Cardiac fibroblast (primary cell): ENCODE measurements around the gene ETFDH.
"Not testable (repeated sequence)": the region's sequence is repeated elsewhere in the genome, so short reads cannot be mapped to it uniquely, and the experiment has no call there.

Experiments used
- DNase-seq, 2 donors: peaks; one replicate each; pipeline versions ENCODE4 v3.0.0 to v3.0.0-alpha.2; 2010; ENCODE audit warnings: low read depth in 2 of 2
- H3K4me3 ChIP-seq, 2 donors: replicated peaks in 1 of 2; 1 replicate in 1 of 2; 2 replicates in 1 of 2; pipeline ENCODE4 v1.5.1; 2011; ENCODE audit warnings: low read depth in 2 of 2, low read length in 2 of 2, mild to moderate bottlenecking in 2 of 2, moderate library complexity in 1 of 2
- TF ChIP-seq, protein P1 (sequence below): IDR thresholded peaks from one replicate; pipeline ENCODE4 v1.5.1; 2011; ENCODE audit warnings: low read depth, mild to moderate bottlenecking, low read length, inconsistent platforms

ETFDH gene

DNA sequence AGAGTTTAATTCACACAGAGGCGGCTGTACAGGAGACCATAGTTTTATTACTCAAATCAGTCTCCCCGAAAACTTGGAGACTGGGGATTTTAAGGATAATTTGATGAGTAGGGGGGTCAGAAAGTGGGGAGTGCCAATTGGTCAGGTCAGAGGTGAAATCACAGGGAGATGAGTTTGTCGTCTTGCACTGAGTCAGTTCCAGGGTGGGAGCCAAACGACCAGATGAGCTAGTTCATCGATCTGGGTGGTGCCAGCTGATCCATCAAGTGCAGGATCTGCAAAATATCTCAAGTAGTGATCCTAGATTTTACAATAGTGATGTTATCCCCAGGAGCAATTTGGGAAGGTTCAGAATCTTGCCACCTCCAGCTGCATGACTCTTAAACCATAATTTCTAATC is 4.0 kb downstream of the ETFDH start:
- no peak for DNase-seq
- TF ChIP-seq, protein P1, sequence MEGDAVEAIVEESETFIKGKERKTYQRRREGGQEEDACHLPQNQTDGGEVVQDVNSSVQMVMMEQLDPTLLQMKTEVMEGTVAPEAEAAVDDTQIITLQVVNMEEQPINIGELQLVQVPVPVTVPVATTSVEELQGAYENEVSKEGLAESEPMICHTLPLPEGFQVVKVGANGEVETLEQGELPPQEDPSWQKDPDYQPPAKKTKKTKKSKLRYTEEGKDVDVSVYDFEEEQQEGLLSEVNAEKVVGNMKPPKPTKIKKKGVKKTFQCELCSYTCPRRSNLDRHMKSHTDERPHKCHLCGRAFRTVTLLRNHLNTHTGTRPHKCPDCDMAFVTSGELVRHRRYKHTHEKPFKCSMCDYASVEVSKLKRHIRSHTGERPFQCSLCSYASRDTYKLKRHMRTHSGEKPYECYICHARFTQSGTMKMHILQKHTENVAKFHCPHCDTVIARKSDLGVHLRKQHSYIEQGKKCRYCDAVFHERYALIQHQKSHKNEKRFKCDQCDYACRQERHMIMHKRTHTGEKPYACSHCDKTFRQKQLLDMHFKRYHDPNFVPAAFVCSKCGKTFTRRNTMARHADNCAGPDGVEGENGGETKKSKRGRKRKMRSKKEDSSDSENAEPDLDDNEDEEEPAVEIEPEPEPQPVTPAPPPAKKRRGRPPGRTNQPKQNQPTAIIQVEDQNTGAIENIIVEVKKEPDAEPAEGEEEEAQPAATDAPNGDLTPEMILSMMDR, result no peak
- H3K4me3 ChIP-seq, result no peak overlapping the region

DNA sequence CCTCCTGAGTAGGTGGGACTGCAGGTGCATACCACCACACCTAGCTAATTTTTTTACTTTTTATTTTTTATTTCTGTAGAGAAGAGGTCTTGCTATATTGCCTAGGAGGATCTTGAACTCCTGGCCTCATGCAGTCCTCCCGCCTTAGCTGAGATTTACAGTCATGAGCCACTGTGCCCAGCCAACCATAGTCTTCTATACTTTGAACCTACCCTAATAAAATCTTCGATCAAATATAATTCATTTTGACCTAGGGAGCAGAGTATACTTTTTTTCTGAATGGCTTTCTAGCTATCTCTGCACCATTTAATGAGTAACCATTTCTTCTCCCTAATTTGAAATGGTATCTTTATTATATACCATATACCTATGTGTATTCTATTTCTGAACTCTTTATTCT is 6.7 kb downstream of the ETFDH start:
- H3K4me3 ChIP-seq, result no peak overlapping the region
- no peak for DNase-seq
- TF ChIP-seq, protein P1, result no peak

DNA sequence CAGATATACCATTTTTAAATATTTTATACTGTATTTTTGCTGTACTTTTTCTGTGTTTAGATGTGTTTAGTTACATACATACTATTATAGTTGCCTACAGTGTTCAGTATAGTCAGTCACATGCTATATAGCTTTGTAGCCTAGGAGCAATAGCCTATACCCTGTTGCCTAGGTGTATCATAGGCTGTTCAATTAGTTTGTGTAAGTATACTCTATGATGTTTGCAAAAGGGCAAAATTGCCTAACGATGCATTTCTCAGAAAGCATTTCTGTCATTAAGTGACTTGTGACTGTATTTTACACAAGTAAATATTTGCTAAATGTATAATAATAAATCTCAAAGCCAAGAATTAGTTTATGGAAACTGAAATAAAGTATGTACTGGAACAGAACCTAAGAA is 9.5 kb downstream of the ETFDH start:
- no peak for DNase-seq
- no peak overlapping the region for H3K4me3 ChIP-seq
- TF ChIP-seq, protein P1, result no peak

DNA sequence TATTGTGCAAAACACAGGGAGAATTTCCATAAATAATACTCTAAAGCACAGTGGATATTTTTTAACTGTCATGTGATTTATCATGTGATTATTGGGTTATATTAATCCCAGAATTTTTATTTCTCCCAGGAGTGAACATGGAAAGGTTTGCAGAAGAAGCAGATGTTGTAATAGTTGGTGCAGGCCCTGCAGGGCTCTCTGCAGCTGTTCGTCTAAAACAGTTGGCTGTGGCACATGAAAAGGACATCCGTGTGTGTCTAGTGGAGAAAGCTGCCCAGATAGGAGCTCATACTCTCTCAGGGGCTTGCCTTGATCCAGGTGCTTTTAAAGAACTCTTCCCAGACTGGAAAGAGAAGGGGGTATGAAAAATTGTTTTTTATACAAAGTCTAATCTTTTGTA is 10.0 kb downstream of the ETFDH start:
- DNase-seq, result no peak
- TF ChIP-seq, protein P1, result no peak
- H3K4me3 ChIP-seq, result no peak overlapping the region

DNA sequence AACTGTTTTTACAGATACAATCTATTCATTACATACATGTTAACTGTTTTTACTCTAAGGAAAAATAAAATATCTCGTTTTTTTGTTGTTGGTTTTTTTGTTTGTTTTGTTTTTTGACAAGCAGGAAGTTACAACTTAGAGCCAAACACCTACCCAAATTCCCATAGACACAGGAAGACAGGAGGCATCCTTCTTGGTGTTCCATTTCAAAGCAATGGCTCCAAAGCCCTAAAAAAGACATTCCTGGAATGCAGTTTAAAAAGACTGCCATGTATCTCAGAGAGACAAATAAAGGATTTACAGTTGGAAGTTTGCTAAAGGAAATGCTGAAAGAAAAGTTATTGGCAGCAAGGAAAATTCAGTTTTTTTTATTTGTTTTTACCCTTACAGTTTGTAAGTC is 16.7 kb downstream of the ETFDH start:
- H3K4me3 ChIP-seq, result no peak overlapping the region
- no peak for DNase-seq
- TF ChIP-seq, protein P1, result no peak

DNA sequence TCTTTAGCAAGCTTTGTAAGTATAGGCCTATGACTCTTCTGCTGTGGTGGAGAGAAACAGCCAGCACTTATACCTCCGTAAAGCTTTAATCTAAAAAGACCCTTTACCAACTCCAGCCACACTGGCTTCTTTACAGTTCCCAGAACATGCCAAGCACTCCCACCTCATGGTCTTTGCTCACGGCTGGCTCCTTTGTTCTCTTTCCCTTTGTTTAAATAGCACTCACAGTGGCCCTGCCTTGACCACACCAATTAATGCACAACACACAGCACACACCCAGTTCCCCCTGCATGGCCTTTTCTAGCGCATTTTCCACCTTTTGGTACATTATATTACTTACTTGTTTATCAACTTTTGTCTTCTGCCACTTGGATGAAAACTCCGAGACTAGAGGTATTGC is 32.2 kb downstream of the ETFDH start:
- DNase-seq, result no peak
- H3K4me3 ChIP-seq, result no peak overlapping the region
- TF ChIP-seq, protein P1, result no peak

DNA sequence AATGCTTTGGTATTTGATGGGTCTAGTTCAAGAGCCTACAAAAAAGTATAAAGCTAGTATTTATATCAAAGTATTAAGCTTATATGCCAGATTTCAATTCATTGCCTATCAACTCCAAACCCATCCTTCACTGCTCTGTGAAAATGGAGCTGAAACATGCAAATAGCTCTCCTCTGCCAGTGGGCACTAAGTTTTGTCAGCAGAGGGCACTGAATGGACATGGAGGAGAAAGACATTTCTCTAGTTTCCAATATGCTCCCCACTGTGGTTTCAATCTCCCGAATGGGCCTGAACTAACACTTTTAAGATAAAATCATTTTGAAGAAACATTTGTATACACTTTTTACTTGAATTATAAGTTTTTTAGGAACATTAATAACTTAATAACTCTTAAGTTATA is 38.7 kb downstream of the ETFDH start:
- peak; percentile 21 to 33 for DNase-seq
- no peak overlapping the region for H3K4me3 ChIP-seq
- TF ChIP-seq, protein P1, result peak; percentile 10

DNA sequence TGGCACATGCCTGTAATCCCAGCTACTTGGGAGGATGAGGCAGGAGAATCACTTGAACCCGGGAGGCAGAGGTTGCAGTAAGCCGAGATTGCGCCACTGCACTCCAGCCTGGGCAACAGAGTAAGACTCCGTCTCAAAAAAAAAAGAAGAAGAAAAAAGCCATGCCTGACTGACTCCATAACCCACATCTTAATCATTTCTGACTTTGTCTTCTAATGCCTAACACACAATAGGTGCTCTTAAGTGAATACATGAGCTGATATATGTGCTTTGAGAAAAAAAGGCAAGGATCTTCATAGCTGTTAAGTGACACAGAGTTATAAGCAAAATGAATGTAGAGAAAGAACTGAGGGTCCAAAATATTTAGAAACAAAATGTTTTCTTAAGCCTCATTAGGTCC is 40.5 kb downstream of the ETFDH start:
- DNase-seq, result not testable (repeated sequence)

More for the DNA sequence above, 40.5 kb downstream of the ETFDH start:
- not testable (repeated sequence) for H3K4me3 ChIP-seq
